Fibroblast of lung (primary cell): Measurements from ENCODE around the gene AGPAT1. TPM values are rescaled to one million over a fixed set of nuclear protein-coding genes. Genes with fewer than 3 reads are reported as not detected.
"Not testable (repeated sequence)": the region's sequence is repeated elsewhere in the genome, so short reads cannot be mapped to it uniquely, and the experiment has no call there.

Experiments
- DNase-seq, 2 donors: peaks; one replicate each; pipeline versions ENCODE4 v3.0.0 to v3.0.0-alpha.2; 2010; ENCODE audit warnings: low read depth in 2 of 2
- H2AFZ ChIP-seq: 2 replicates; pipeline ENCODE4 v1.5.1; 2012; ENCODE audit warnings: low read length, control low read depth, inconsistent platforms
- H3K27ac ChIP-seq: 2 replicates; pipeline ENCODE4 v1.5.1; 2011; ENCODE audit warnings: low read length, control low read depth; ENCODE audit not compliant: insufficient read depth
- H3K27me3 ChIP-seq: 2 replicates; pipeline ENCODE4 v1.5.1; 2011; ENCODE audit warnings: mild to moderate bottlenecking, low read length; ENCODE audit not compliant: control insufficient read depth, insufficient read depth
- H3K36me3 ChIP-seq: 2 replicates; pipeline ENCODE4 v1.5.1; 2011; ENCODE audit warnings: low read length; ENCODE audit not compliant: control insufficient read depth, insufficient read depth
- H3K4me1 ChIP-seq: 2 replicates; pipeline ENCODE4 v1.5.1; 2011; ENCODE audit warnings: low read length; ENCODE audit not compliant: control insufficient read depth, insufficient read depth; ENCODE audit errors: extremely low read depth
- H3K4me2 ChIP-seq: 2 replicates; pipeline ENCODE4 v1.5.1; 2011; ENCODE audit warnings: low read length, control low read depth; ENCODE audit not compliant: insufficient read depth; ENCODE audit errors: extremely low read depth
- H3K4me3 ChIP-seq, 4 experiments: fragments of 200-600 bp in 1 of 4; sonication (generic) in 1 of 4; replicated peaks in 1 of 4; 2 replicates each; pipeline ENCODE4 v1.5.1; 2011 to 2016; ENCODE audit warnings: low read length in 4 of 4, low read depth in 3 of 4, mild to moderate bottlenecking in 3 of 4, control low read depth in 2 of 4, inconsistent platforms in 1 of 4, mixed read lengths in 1 of 4; ENCODE audit not compliant: insufficient read depth in 1 of 4; ENCODE audit errors: control extremely low read depth in 1 of 4
- H3K79me2 ChIP-seq: 2 replicates; pipeline ENCODE4 v1.5.1; 2012; ENCODE audit warnings: mild to moderate bottlenecking, low read length, inconsistent platforms; ENCODE audit not compliant: control insufficient read depth, insufficient read depth
- H3K9ac ChIP-seq: 2 replicates; pipeline ENCODE4 v1.5.1; 2011; ENCODE audit warnings: mild to moderate bottlenecking, low read length, control low read depth; ENCODE audit not compliant: insufficient read depth
- H3K9me3 ChIP-seq: 2 replicates; pipeline ENCODE4 v1.5.1; 2012; ENCODE audit warnings: low read depth, low read length; ENCODE audit not compliant: control insufficient read depth, insufficient read depth
- H4K20me1 ChIP-seq: 2 replicates; pipeline ENCODE4 v1.5.1; 2011; ENCODE audit warnings: low read length; ENCODE audit not compliant: control insufficient read depth, insufficient read depth; ENCODE audit errors: extremely low read depth
- EZH2 ChIP-seq: IDR thresholded peaks from 2 replicates; pipeline ENCODE4 v1.5.1; 2012; ENCODE audit warnings: low read length, control low read depth, mild to moderate bottlenecking; ENCODE audit errors: missing control alignments
- polyA plus RNA-seq, 2 donors: library from polyadenylated mRNA; depleted of rRNA in 1 of 2; stranded (reverse) in 1 of 2; unstranded in 1 of 2; fragments of >200 nt; gene quantifications; 2 replicates each; pipeline ENCODE4 v1.2.1, GENCODE V29; 2011 to 2012; ENCODE audit warnings: missing spikeins in 1 of 2
- total RNA-seq: library from RNA; depleted of rRNA; stranded (reverse); fragments of >200 nt; gene quantifications from 2 replicates; pipeline ENCODE4 v1.2.1, GENCODE V29; 2014
- TF ChIP-seq, protein P1 (sequence below), 2 donors: IDR thresholded peaks in 1 of 2; conservative IDR thresholded peaks in 1 of 2; 1 replicate in 1 of 2; 2 replicates in 1 of 2; pipeline ENCODE4 v1.5.1; 2011 to 2012; ENCODE audit warnings: low read length in 2 of 2, control low read depth in 1 of 2, inconsistent platforms in 1 of 2, low read depth in 1 of 2, mild to moderate bottlenecking in 1 of 2

The AGPAT1 gene
- total and polyA plus RNA-seq, 2 donors (not counting 1 experiment from before 2014, with no cell fraction given), result 22.1 to 79.0 TPM

DNA sequence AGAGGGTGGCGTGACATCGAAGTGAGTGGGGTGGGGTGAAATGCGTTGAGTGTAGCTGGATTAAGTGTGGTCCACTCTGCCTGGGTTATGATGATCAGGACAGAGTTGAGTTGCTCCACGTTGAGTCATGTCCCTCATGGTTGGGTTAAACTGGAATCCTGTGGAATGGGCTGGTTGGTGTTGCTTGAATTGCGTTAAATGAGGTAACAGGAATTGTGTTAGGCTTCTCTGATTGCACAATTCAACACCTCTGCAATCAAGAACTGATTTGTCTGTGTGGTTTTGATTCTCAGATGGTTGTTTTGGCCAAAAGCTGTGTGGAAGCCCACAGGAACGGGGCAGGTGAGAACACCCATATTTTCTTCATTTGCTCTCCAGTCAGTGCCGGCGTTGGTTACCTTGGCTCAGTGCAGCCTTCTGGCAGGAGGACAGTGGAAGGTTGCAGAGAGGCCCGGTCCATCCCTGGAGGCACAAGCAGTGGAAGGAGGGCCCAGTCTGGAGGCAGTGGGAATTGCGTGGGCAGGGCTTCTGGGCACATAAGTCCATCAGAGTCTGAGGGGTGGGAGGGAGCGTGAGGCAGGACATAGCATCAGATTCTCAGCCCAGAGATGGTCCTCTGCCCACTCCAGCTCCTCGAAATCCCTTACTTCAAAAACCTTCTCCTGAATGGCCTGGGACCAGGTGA is 36.3 kb upstream of the AGPAT1 start:
- TF ChIP-seq, protein P1, sequence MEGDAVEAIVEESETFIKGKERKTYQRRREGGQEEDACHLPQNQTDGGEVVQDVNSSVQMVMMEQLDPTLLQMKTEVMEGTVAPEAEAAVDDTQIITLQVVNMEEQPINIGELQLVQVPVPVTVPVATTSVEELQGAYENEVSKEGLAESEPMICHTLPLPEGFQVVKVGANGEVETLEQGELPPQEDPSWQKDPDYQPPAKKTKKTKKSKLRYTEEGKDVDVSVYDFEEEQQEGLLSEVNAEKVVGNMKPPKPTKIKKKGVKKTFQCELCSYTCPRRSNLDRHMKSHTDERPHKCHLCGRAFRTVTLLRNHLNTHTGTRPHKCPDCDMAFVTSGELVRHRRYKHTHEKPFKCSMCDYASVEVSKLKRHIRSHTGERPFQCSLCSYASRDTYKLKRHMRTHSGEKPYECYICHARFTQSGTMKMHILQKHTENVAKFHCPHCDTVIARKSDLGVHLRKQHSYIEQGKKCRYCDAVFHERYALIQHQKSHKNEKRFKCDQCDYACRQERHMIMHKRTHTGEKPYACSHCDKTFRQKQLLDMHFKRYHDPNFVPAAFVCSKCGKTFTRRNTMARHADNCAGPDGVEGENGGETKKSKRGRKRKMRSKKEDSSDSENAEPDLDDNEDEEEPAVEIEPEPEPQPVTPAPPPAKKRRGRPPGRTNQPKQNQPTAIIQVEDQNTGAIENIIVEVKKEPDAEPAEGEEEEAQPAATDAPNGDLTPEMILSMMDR (conservative IDR thresholded peaks at IDR 0.05 in 1 of 2, IDR thresholded peaks at IDR 0.05 in 1 of 2; ENCODE audit: low read depth in 1 of 2, low read length in 2 of 2), result no peak
- no peak for TF ChIP-seq EZH2
- Histone ChIP-seq H3K79me2 (no peaks in the 10 kb centered on the region), H3K36me3 (no peaks in the 10 kb centered on the region), H3K4me3 (no peak overlapping the region), H3K27ac (no peak overlapping the region), H3K27me3 (no peaks in the 10 kb centered on the region), H3K9ac (no peak overlapping the region), H3K9me3 (no peaks in the 10 kb centered on the region), H2AFZ (no peak overlapping the region), H4K20me1 (no peaks in the 10 kb centered on the region), H3K4me2 (no peak overlapping the region), H3K4me1 (no peaks in the 10 kb centered on the region)
- no peak for DNase-seq

DNA sequence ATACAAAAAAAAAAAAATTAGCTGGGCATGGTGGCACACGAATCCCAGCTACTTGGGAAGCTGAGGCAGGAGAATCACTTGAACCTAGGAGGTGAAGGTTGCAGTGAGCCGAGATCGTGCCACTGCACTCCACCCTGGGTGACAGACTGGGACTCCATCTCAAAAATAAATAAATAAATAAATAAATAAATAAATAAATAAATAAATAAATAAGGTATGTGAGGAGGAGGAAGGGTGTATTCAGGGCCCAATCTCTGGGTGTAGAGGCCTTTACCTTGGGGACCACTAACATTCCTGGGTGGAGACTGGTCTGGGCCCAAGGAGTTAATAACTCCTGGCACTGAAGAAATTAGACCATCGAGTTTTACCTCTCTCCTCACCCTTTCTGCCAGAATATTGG is 35.5 kb upstream of the AGPAT1 start:
- DNase-seq, H3K79me2 ChIP-seq, H3K27ac ChIP-seq, H3K9ac ChIP-seq, H3K4me1 ChIP-seq, H4K20me1 ChIP-seq, H3K36me3 ChIP-seq, H2AFZ ChIP-seq, H3K27me3 ChIP-seq, H3K4me3 ChIP-seq, H3K9me3 ChIP-seq, H3K4me2 ChIP-seq: not testable (repeated sequence)

DNA sequence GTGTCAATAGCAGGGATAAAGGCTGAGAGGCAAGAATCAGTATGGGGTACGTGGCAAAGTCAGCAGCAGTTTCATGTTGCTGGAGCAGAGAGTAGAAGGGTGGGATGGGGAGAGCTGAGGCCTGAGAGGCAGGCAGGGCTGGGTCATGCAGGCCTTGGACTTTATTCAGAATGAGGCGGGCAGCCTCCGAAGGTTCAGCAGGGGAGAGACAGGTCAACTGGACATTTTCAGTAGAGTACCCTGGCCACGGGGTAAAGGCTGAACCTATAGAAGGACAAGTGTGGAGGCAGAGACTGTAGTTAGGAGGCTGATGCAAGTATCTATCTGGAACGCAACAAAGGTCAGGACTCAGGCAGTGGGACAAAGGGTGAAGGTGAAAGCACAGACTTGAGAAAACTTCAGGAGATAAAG is 34.3 kb upstream of the AGPAT1 start:
- Histone ChIP-seq H3K79me2 (no peaks in the 10 kb centered on the region), H3K9me3 (no peaks in the 10 kb centered on the region), H3K4me1 (no peaks in the 10 kb centered on the region), H3K27ac (no peak overlapping the region), H3K4me3 (no peak overlapping the region), H2AFZ (no peak overlapping the region), H3K4me2 (no peak overlapping the region), H3K9ac (no peak overlapping the region), H4K20me1 (no peaks in the 10 kb centered on the region), H3K27me3 (no peaks in the 10 kb centered on the region), H3K36me3 (no peaks in the 10 kb centered on the region)
- DNase-seq, result no peak
- TF ChIP-seq EZH2, result no peak
- TF ChIP-seq, protein P1 (conservative IDR thresholded peaks at IDR 0.05 in 1 of 2, IDR thresholded peaks at IDR 0.05 in 1 of 2; ENCODE audit: low read depth in 1 of 2, low read length in 2 of 2), result no peak
